Nasal cavity respiratory epithelium epithelial cell of viscerocranial mucosa (primary cell): ENCODE data around the gene ENKD1. TPM values are rescaled to one million over a fixed set of nuclear protein-coding genes. Genes with fewer than 3 reads are reported as not detected.

Experiments
- total RNA-seq: library from RNA; depleted of rRNA; stranded (reverse); fragments of >200 nt; gene quantifications from 2 replicates; pipeline ENCODE4 v1.2.3, GENCODE V29; 2014

ENKD1 gene, protein sequence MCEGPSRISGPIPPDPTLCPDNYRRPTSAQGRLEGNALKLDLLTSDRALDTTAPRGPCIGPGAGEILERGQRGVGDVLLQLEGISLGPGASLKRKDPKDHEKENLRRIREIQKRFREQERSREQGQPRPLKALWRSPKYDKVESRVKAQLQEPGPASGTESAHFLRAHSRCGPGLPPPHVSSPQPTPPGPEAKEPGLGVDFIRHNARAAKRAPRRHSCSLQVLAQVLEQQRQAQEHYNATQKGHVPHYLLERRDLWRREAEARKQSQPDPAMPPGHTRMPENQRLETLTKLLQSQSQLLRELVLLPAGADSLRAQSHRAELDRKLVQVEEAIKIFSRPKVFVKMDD
- 13.2 and 17.4 TPM in 2 replicates for total RNA-seq

DNA sequence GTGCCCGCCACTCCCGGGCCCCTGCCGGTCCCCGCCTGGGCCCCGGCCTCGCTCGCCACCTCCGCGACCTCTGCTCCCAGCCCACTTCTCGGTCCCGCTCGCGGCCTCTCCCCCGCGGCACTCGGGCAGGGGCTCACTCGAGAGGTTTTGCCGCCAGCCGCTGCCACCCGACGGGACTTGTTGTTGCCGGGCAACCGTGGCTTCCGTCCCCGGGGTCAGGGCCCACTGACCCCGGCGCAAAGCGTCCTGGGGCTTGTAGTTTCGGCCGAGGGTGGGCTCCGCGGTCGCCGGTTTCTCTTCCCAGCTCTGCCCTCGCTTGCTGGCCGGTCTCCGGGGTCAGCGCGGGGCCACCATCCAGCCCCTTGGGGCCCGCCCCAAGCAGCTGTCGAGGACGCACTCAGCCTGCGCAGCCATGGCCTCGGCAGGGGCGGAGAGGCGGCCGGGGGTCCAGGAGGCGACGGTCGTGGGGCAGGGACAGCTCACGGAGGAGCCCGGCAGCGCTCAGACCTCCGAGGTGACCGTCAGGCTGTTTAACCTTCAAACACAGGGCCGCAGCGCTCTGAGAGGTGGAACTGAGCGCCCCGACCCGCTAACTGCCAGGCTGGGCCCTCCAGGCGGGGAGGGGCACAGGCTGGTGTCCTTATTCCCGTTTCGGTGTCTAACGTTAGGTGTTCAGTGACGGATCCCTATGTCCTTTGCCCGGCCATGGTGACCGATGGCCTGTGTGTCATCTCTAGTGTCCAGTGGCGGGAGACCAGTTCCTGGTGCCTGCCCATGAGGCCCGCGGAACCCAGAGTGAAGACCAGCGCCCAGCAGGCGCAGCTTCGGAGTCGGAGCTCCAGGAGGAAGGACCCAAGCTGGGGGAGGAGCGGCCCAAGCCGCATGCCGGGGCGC is at the start of gene ENKD1, which contains the start of gene C16orf86:
Gene ENKD1, minus strand, starts transcription at position 192 of the 894 bp plus-strand sequence. CDS start 308 bp downstream, outside the sequence.
Gene C16orf86, plus strand, starts transcription at position 256 of the 894 bp plus-strand sequence. Its CDS starts 157 bp downstream, at position 413.

DNA sequence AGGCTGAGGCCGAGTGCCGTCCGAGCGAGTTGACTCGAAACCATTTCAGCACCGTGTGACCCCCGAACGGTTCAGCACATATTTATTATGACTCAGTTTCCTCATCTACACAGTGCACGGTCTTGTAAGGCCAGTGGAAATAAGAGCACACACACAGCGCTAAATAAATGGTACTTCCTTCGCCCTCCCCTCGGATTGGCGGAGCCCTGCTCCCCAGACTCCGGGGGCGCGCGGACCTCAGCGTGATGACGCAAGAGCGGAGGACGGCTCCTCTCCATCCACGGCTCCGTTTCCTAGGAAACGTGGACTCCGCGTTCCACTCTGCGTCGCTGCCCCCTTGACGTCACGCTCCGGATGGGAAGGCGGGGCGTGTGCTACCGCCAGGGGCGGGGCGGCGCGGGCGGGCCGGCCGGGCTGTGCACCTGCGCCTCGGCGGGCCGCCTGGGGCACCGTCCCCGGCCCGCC is 6.0 kb downstream of the ENKD1 start, which contains the start of gene PARD6A:
Gene PARD6A, plus strand, starts transcription at position 397 of the 465 bp plus-strand sequence. CDS start 79 bp downstream, outside the sequence.

DNA sequence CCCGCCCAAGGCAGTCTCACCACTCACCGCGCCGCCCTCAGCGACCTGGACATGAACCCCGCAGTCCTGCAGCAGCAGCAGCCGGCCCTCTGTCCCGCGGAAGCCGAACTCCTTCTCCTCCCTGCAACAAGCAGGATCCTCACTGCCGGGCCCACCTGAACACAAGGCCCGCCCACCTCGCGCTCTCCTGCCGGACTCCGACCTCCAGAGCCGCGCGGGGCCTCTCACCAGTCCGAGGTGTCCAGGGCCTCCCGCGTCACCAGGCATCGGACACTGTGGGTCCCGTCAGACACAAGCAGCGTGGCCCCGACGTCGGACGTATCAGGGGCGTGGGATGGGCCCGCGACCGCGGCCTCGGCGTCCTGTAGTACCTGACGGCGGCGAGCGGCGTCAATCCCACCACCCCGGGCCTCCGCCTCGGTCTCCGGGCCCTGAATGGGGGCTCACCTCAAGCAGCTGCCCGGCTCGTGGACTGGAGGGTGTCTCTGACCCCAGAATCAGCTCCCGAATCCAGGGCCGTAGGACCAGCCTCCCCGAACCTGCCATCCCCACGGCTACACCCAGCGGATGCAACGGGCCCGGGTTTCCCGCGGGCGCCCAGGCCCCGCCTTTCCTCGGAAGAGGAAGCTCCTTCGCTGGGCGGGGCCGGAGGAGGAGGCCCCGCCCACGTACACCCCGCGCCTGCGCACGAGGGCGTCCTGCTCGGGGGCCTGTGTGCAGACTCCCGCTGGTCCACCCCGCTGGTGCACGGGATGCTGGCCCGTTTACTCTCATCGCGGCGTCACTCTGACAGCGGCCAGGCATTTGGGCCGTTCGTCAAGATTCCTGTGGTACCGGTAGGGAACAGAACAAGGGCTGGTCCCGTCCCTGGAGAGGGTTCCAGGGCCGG is 6.6 kb downstream of the ENKD1 start, which contains the start of gene ACD:
Gene ACD, minus strand, starts transcription at position 586 of the 889 bp plus-strand sequence. Its CDS starts 40 bp downstream, at position 546.

Other genes with a start within 250 kb of the ENKD1 start
- 1.4 and 4.6 TPM in 2 replicates for gene HSD11B2, start 235.6 kb downstream of the ENKD1 start, total RNA-seq
- gene ATP6V0D1, start 185.6 kb downstream of the ENKD1 start, total RNA-seq, result 62.2 and 109 TPM in 2 replicates
- not detected in 2 replicates for gene AGRP, start 183.2 kb downstream of the ENKD1 start, total RNA-seq
- gene RIPOR1, start 137.9 kb downstream of the ENKD1 start, total RNA-seq, result 13.0 and 46.4 TPM in 2 replicates
- gene CTCF, start 104.2 kb downstream of the ENKD1 start, total RNA-seq, result 33.5 and 36.4 TPM in 2 replicates
- under 0.01 and 0.07 TPM in 2 replicates for gene CARMIL2, start 21.6 kb downstream of the ENKD1 start, total RNA-seq
- gene ACD, start 6.5 kb downstream of the ENKD1 start, total RNA-seq, result 10.3 and 13.8 TPM in 2 replicates
- 0.57 and 5.8 TPM in 2 replicates for gene PARD6A, start 5.8 kb downstream of the ENKD1 start, total RNA-seq
- gene C16orf86, start 64 bp upstream of the ENKD1 start, total RNA-seq, result 0.34 and 0.85 TPM in 2 replicates
- 15.4 and 23.6 TPM in 2 replicates for gene GFOD2, start 52.6 kb upstream of the ENKD1 start, total RNA-seq
- gene RANBP10, start 139.8 kb upstream of the ENKD1 start, total RNA-seq, result 3.8 and 9.8 TPM in 2 replicates
- 0.50 TPM in 1 of 2 replicates, not detected in the other for gene TSNAXIP1, start 140.1 kb upstream of the ENKD1 start, total RNA-seq
- 29.0 and 34.7 TPM in 2 replicates for gene THAP11, start 175.6 kb upstream of the ENKD1 start, total RNA-seq
- gene NUTF2, start 180.2 kb upstream of the ENKD1 start, total RNA-seq, result 140 and 141 TPM in 2 replicates
- 10.3 and 16.2 TPM in 2 replicates for gene CENPT, start 180.9 kb upstream of the ENKD1 start, total RNA-seq
- gene EDC4, start 206.3 kb upstream of the ENKD1 start, total RNA-seq, result 36.6 and 71.5 TPM in 2 replicates
- 0.21 and 0.34 TPM in 2 replicates for gene NRN1L, start 218.1 kb upstream of the ENKD1 start, total RNA-seq
- 9.6 and 28.2 TPM in 2 replicates for gene PSKH1, start 226.5 kb upstream of the ENKD1 start, total RNA-seq